ENCODE results near the gene CIDEA. TPM values are rescaled to one million over a fixed set of nuclear protein-coding genes. Genes with fewer than 3 reads are reported as not detected.

The CIDEA gene
- total and polyA plus RNA-seq, 3 donors from 2014 or later: 0.57 TPM; not detected in 2

DNA sequence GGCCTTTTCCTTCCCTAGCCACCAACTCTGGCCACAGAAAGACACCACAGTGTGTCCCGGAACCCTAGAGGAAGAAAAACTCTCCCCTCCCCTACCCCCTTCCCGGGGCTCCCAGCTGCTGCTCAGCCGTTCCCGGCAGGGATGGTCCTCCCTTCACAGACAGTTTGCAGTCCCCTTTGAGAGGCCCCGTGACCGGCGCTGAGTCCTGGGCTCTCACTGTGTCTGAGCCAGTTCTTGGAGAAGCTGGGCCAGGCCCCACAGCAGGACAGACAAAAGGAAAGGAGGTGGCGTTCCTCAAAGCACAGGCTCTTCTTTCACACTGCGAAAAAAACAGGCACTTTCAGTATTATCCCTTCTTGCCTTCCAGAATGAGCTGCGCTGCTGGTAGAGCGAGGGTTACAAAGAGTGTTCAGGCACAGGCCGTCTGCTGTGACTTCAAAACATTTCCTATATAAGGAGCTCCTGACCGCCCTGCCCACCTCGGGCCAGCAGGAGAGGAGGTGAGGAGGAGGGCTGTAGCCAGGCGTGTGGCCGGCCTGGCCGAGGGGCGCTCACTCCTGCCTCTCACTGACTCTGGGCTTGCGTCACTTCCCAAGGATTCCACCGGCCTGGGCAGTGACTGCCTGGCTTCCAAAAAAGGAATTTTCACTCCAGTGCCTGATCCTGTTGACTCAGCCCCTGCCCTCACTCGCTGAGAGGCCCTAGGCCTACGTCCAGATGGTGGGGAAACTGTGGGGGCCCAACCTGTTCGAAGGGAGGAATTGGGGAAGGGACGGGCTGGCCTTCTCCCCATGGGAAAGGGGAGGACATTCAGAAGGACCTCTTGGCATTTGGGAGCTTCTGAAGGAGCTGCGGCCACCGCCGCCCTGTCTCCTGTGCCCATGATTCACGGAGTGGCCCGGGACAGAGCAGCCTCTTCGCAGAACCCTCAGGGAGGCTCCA, 24.9 kb downstream of the CIDEA start:
- TF ChIP-seq, protein P1, sequence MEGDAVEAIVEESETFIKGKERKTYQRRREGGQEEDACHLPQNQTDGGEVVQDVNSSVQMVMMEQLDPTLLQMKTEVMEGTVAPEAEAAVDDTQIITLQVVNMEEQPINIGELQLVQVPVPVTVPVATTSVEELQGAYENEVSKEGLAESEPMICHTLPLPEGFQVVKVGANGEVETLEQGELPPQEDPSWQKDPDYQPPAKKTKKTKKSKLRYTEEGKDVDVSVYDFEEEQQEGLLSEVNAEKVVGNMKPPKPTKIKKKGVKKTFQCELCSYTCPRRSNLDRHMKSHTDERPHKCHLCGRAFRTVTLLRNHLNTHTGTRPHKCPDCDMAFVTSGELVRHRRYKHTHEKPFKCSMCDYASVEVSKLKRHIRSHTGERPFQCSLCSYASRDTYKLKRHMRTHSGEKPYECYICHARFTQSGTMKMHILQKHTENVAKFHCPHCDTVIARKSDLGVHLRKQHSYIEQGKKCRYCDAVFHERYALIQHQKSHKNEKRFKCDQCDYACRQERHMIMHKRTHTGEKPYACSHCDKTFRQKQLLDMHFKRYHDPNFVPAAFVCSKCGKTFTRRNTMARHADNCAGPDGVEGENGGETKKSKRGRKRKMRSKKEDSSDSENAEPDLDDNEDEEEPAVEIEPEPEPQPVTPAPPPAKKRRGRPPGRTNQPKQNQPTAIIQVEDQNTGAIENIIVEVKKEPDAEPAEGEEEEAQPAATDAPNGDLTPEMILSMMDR (IDR thresholded peaks at IDR 0.05): peak in 2 of 3 experiments; percentile 16 to 21
- TF ChIP-seq POLR2A (IDR thresholded peaks at IDR 0.05): peak; percentile 15
- intact Hi-C loops (cut with DNase I; ENCODE audit: low total_unique reads): no loop called here

DNA sequence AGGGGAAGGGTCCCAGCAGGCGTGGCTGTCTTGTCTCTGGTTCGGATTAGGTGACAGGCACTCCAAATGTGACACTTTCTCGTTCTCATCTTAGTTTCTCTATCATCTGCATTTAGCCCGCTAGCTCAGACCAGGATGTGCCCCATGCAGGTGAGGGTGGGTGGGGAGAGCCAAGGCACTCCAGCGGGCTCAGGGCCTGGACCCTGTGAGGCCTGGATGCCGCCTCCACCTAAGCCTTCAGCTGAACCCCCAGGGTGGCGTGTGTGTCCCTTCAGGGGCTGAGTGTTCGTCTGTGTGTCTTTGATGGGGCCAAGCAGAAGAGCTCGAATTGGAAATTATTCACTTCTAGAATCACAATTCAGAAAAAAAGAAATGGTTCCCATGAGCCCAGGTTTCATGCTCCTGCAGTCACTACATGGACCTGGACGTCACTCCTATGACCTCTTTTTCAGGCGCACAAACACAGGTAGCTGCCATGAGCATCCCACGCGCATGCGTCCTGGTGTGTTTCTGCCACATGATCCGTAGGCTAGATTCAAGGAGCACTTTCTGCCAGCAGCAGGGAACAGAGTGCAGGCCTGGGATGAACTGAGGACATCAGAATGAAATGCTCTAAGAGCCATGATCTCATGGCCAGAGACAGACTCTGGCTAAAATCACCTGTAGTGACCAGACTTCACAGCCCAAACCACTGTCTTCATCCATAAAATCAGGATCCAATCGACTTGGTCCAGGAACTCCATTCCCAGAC, 25.8 kb downstream of the CIDEA start:
- intact Hi-C loops (cut with DNase I; ENCODE audit: low total_unique reads): loop anchor here (10.0 kb wide), 1 partner anchor 375 kb away; the partner anchor contains the start of gene SPIRE1

More for the DNA sequence above, 24.9 kb downstream of the CIDEA start:
- Histone ChIP-seq H3K9me3 (no peaks in the 10 kb centered on the region), H3K27me3 (no peaks in the 10 kb centered on the region), H3K4me1 (no peaks in the 10 kb centered on the region), H3K36me3 (ENCODE audit: low read depth, missing control alignments) (no peaks in the 10 kb centered on the region), H3K4me3 (peak overlapping the region; percentile 17 to 27), H3K27ac (peak overlapping the region; percentile 95 to 97)
- DNase-seq: peak; percentile 78
- WGBS, 2 donors: 35 to 54% methylated on average over 25 to 30 of the region's 30 CpGs

DNA sequence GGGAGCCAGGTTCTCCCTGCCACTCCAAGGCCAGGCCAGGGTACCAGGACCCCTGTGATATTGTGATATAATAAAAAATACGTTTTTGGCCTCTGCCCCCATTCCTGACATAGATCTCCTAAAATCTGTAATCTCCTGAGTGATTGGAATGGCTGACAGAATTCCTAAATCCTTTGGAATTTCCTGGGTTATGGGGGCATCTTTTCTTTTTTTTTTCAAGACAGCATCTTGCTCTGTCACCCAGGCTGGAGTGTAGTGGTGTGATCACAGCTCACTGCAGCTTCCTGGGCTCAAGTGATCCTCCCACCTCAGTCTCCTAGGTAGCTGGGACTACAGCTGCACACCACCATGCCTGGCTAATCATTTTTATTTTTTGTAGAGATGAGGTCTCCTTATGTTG, 27.7 kb downstream of the CIDEA start:
- Histone ChIP-seq H3K27me3 (no peaks in the 10 kb centered on the region), H3K27ac (no peak overlapping the region), H3K4me3 (no peak overlapping the region), H3K36me3 (ENCODE audit: low read depth, missing control alignments) (no peaks in the 10 kb centered on the region), H3K4me1 (no peaks in the 10 kb centered on the region), H3K9me3 (no peaks in the 10 kb centered on the region)
- TF ChIP-seq POLR2A (IDR thresholded peaks at IDR 0.05): no peak
- 50 to 51% methylated on average over 1 of the region's 1 CpG for WGBS, 2 donors
- DNase-seq: no peak
- intact Hi-C loops (cut with DNase I; ENCODE audit: low total_unique reads): loop anchor here (10.0 kb wide), 1 partner anchor 373 kb away; the partner anchor contains the start of gene SPIRE1

More for the DNA sequence above, 25.8 kb downstream of the CIDEA start:
- H3K27me3 ChIP-seq: no peaks in the 10 kb centered on the region
- H3K4me1 ChIP-seq: no peaks in the 10 kb centered on the region
- peak overlapping the region; percentile 95 to 97 for H3K27ac ChIP-seq
- peak overlapping the region; percentile 17 to 27 for H3K4me3 ChIP-seq
- WGBS, 2 donors: 80 to 84% methylated on average over 15 to 16 of the region's 16 CpGs
- TF ChIP-seq, protein P1 (IDR thresholded peaks at IDR 0.05): no peak
- TF ChIP-seq POLR2A (IDR thresholded peaks at IDR 0.05): no peak
- no peaks in the 10 kb centered on the region for H3K36me3 ChIP-seq (ENCODE audit: low read depth, missing control alignments)
- no peaks in the 10 kb centered on the region for H3K9me3 ChIP-seq
- DNase-seq: no peak

DNA sequence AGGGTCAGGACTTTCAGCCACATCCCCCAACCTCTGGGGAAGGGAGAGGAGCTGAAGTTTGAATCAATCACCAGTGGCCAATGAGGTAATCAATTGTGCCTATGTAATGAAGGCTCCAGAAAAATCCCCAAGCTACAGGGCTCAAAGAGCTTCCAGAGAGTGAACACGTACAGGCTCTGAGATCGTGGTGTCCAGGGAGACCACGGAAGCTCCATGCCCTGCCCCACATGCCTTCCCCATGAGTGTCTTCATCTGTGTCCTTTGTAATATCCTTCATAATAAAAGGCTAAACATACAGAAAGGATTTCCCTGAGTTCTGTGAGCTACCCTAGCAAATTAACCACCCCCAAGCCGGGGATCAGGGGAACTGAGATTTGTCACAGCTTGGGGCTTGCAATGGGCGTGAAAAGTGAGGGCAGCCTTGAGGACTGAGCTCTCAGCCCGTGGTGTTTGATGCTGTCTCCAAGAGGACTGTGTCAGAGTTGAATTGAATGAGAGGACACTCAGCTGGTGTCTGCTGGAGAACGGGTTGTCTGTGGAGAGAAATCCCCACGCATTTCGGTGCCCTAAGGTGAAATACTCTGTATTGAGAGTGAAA, 28.4 kb downstream of the CIDEA start:
- peaks cover 2% of the 10 kb centered on the region for H3K4me1 ChIP-seq
- H3K27ac ChIP-seq: no peak overlapping the region

DNA sequence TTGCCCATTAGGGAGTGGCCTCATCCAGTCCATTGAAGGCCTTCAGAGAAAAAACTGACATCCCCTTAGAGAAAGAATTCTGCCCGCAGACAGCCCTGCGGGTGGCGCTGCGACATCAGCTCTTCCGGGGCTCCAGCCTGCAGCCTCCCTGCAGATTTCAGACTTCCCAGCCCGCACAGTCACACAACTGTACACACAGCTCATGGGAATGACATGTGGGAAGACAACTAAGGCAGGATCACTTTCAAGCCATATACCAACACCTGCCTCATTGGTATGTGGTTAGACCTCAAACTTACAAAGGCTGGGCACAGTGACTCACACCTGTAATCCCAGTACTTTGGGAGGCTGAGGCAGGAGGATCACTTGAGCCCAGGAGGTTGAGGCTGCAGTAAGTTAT, 29.1 kb downstream of the CIDEA start:
- Histone ChIP-seq H3K27me3 (no peaks in the 10 kb centered on the region), H3K27ac (no peak overlapping the region), H3K4me3 (no peak overlapping the region), H3K9me3 (no peaks in the 10 kb centered on the region), H3K4me1 (peaks cover 5% of the 10 kb centered on the region), H3K36me3 (ENCODE audit: low read depth, missing control alignments) (no peaks in the 10 kb centered on the region)
- TF ChIP-seq, protein P1 (IDR thresholded peaks at IDR 0.05): peak in 1 of 3 experiments; percentile 6
- no peak for TF ChIP-seq POLR2A (IDR thresholded peaks at IDR 0.05)
- 72 to 75% methylated on average over 4 to 6 of the region's 6 CpGs for WGBS, 2 donors
- no peak for DNase-seq
- intact Hi-C loops (cut with DNase I; ENCODE audit: low total_unique reads): loop anchor here (10.0 kb wide), 1 partner anchor 372 kb away; the partner anchor contains the start of gene SPIRE1

More for the DNA sequence above, 28.4 kb downstream of the CIDEA start:
- TF ChIP-seq POLR2A (IDR thresholded peaks at IDR 0.05): no peak
- DNase-seq: no peak
- WGBS, 2 donors: 89 to 92% methylated on average over 9 of the region's 9 CpGs
- Histone ChIP-seq H3K4me3 (no peak overlapping the region), H3K9me3 (no peaks in the 10 kb centered on the region), H3K36me3 (ENCODE audit: low read depth, missing control alignments) (no peaks in the 10 kb centered on the region), H3K27me3 (no peaks in the 10 kb centered on the region)
- intact Hi-C loops (cut with DNase I; ENCODE audit: low total_unique reads): loop anchor here (10.0 kb wide), 1 partner anchor 372 kb away; the partner anchor contains the start of gene SPIRE1

Data from testis (tissue), 3 donors.